Activated CD8-positive, alpha-beta memory T cell treated with anti-CD3 and anti-CD28 coated beads, Interleukin-2, amount 50 U/mL, for 48 hours (primary cell): ENCODE results near the gene PPP5C.
"Not testable (repeated sequence)": the region's sequence is repeated elsewhere in the genome, so short reads cannot be mapped to it uniquely, and the experiment has no call there.

Source experiments
- DNase-seq: peaks from one replicate; pipeline ENCODE4 v3.0.0-alpha.2; 2020

PPP5C gene

DNA sequence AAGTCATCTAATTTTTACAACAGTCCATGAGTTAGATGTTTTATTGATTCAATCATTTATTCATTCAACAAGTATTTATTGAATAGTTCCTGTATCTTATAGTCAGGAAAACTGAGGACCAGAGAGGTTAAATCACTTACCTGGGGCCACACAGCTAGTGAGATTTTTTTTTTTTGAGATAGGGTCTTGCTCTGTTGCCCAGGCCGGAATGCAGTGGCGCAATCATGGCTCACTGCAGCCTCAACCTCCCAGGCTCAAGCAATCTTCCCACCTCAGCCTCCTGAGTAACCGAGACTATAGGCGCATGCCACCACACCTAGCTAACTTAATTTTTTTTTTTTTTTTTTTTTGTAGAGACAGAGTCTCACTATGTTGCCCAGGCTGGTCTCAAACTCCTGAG, 88.8 kb downstream of the PPP5C start:
- DNase-seq = not testable (repeated sequence)
